GM19193 (cell line): Measurements from ENCODE around the gene MDP1.

Experiments used
- POLR2A ChIP-seq: IDR thresholded peaks from 4 replicates; pipeline ENCODE4 v1.6.1; 2011; ENCODE audit not compliant: insufficient read depth, insufficient read length; ENCODE audit errors: extremely low read depth

The MDP1 gene

GRCh38 chr14:24255931-24256711 is 40.3 kb upstream of the MDP1 start:
- TF ChIP-seq POLR2A, result no peak

DNA sequence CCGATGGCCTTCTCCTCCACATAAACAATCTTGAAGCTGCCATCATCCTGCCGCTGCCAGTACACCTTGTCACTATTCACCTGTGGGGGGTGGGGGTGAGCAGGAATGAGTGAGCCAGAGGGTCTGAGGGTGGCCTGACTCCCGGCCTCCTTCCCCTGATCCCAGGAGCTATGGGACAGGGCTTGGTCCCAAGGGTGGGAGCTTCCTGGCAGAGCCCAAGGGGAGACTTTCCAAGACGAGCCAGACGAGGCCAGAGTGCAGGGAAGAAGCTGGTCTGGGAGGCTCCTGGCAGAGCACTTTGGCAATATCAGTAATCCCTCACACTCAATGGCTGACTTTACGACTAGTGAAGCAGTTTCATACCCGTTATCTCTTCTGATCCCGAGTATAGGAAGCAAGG is 39.6 kb upstream of the MDP1 start:
- TF ChIP-seq POLR2A, result no peak

DNA sequence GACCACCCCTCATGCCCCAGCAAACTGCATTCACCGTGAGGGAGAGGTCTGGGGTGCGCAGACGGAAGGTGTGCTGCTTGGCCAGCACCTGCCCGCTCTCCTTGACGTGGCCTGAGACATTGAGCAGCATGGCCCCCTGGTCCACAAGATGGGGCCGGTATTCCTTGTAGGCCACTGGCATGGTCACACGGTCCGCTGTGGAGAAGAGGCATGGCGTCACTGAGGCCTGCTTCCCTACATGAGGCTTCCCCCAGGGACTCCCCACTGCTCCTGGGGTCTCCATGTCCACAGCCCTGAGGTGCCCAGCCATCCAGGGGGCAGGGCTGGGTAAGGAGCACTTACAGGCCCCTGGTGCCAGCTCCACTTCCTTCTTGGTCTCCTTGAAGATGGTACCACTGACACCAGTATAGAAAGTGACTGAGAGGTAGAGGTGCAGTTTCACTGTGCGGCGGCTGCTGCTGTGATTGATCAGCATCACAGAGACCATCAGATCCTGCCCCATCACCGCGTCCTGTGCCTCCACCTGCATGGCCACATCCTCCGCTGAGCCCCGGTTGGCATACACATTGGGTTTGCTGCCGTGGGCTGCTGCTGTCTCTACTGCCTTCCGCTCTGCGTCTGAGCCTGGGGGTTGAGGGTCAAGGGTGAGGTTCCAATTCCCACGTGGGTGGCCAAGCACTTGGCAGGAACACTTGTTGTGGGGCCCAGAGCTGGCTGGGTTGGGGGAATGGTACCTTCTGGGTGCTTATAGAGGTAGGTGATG is 38.9 kb upstream of the MDP1 start:
- TF ChIP-seq POLR2A, result no peak

DNA sequence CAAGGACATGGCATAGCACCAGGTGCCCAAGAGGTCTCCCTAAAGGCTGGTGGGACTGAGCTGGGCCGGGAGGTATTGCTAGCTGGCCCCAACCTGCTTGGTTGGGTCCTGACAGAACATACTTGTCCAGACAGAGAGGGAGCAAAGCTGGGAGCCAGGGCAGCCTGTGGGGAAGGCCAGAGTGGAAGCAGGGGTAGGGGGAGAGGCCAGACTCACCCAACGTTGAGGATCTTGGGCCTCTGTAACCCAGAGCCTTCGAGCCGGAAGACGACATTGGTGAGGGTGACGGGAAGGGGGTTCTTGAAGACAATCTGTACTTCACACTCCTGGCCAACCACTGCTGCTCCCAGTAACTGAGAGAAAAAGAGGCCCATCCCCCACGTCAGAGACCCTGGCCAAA is 38.1 kb upstream of the MDP1 start:
- TF ChIP-seq POLR2A, result no peak

DNA sequence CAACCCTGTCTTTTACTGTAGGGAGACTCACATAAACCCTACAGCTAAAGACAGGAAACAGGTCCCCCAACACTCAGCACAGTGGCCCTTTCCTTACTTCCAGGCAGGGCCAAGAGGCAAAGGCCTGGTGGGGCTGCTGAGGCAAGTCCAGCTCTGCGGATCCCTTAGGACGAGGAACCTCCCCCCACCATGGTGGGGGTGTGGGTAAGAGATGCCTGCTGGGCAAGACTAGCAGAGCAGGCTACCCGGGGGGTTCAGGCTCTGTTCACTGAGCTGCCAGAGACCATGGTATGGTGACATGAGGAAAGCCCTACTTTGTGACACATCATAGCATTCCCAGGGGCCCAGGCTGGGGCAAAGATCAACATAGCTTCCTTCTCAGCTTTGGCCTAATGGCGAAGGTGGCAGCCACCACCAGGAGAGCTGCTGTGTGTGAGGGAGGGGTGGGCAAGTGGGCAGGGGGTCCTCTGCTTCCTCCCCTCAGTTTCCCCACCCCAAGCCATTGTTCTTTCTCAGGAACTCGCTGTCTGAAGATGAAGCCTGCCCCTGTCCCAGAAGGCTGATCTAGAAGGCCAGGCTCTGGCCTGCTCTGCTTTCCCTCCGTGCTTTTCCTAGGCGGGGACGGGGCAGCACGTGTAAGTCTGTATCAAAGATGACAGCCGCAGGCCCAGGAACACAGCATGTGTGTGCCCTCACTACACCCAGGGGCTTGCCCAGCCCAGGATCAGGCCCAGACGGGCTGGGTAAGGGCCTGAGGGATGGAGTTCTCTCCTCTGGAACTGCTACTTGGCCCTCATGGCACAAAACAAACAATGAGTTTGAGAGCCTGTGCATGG is 36.6 kb upstream of the MDP1 start:
- TF ChIP-seq POLR2A, result no peak

- no peak for TF ChIP-seq POLR2A
Measured at GRCh38 chr14:24251880-24252288, 36.0 kb upstream of the MDP1 start.

DNA sequence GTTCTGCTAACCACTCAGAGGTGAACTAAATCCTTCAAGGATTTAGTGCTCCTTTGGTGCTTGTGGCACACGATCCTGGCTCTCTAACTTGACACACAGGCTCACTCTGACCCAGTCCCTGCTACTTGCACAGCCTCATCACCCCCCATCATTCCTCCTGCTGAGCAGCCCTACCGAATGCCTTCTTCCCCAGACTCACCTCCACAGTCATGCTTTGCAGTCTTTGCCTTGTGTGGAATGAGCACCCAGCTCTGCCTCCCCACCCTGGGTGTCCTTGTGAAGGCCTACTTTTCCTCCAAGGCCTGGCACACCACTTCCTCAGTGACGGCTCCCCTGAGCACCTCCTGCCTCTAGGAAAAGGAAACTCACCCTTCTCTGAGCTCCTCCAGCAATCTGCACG is 34.5 kb upstream of the MDP1 start:
- TF ChIP-seq POLR2A, result no peak

GRCh38 chr14:24249230-24250021 is 33.6 kb upstream of the MDP1 start:
- no peak for TF ChIP-seq POLR2A

DNA sequence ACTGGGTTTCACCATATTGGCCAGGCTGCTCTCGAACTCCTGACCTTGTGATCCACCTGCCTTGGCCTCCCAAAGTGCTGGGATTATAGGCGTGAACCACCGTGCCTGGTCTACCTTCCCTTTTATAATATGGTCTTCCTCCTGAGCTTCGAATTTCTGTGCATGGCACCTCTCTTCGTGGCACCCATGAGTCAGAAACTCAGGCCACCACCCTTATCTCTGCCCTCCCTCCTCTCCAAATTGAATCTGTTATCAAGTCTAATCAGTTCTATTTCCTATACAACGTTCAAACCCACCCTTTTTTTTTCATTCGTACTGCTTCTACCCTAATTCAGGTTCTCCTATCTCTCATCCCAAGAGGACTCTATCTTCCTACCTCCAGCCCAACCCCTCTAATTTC is 31.6 kb upstream of the MDP1 start:
- no peak for TF ChIP-seq POLR2A

- TF ChIP-seq POLR2A, result no peak
Measured at GRCh38 chr14:24246765-24247212, 30.9 kb upstream of the MDP1 start.

- TF ChIP-seq POLR2A, result no peak
Measured at GRCh38 chr14:24243336-24243836, 27.5 kb upstream of the MDP1 start.

- no peak for TF ChIP-seq POLR2A
Measured at GRCh38 chr14:24241829-24242443, 26.1 kb upstream of the MDP1 start.

- no peak for TF ChIP-seq POLR2A
Measured at GRCh38 chr14:24240110-24240918, 24.4 kb upstream of the MDP1 start.
